Measurements from ENCODE around the gene PON3. TPM values are rescaled to one million over a fixed set of nuclear protein-coding genes. Genes with fewer than 3 reads are reported as not detected.

The PON3 gene
- total and polyA plus RNA-seq, 2 of the 13 experiments (the other 11 are each of a cell fraction or from before 2014, with no cell fraction given) = 23.6 to 37.8 TPM

DNA sequence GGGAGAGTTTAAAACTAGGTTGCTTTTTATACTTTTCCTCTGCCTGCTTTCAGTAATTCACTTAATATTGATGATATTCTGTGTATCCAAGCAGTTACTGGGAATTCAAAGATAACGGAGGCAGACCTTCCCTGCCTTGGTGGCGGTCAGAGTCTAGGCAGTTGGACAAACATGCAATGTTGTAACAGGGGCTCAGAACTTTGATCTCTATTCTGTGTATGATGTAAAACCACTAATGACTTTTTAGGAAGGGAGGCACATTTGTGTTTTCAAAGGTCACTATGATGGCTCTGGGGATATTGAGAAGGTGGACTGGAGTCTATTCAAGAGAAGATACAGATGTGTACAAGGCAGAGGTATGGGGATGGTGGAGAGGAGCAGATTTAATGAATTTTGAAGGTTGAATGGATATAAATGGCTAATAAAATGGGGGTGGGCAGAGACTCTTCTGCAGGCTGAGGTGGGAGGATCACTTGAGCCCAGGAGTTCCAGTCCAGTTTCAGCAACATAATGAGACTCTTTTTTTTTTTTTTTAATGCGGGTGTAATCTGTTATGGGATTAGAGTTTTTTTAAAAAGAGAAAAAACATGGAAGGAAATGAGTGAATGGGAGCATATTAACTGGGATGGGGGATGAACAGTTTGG lies 44.3 kb upstream of the PON3 start (continued):
- TF ChIP-seq, protein P1, sequence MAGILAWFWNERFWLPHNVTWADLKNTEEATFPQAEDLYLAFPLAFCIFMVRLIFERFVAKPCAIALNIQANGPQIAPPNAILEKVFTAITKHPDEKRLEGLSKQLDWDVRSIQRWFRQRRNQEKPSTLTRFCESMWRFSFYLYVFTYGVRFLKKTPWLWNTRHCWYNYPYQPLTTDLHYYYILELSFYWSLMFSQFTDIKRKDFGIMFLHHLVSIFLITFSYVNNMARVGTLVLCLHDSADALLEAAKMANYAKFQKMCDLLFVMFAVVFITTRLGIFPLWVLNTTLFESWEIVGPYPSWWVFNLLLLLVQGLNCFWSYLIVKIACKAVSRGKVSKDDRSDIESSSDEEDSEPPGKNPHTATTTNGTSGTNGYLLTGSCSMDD (CRISPR knock-in tag; IDR thresholded peaks at IDR 0.05) = no peak
- TF ChIP-seq NFE2 (CRISPR knock-in tag; IDR thresholded peaks at IDR 0.05) (no peak), ETV5 (CRISPR knock-in tag; IDR thresholded peaks at IDR 0.05; ENCODE audit: borderline replicate concordance) (peak; percentile 77; the same call in 1 of the 2 replicates), PITX1 (CRISPR knock-in tag; IDR thresholded peaks at IDR 0.05) (peak; percentile 87), ZNF207 (IDR thresholded peaks at IDR 0.05; ENCODE audit: borderline replicate concordance) (no peak), ZBTB43 (CRISPR knock-in tag; conservative IDR thresholded peaks at IDR 0.05) (peak; percentile 73; the same call in 1 of the 2 replicates), TRIM24 (CRISPR knock-in tag; IDR thresholded peaks at IDR 0.05) (peak; percentile 49; the same call in 1 of the 2 replicates), SALL1 (CRISPR knock-in tag; IDR thresholded peaks at IDR 0.05) (peak; percentile 95; the same call in 1 of the 2 replicates), MAZ (IDR thresholded peaks at IDR 0.05; ENCODE audit: borderline replicate concordance, low read depth, low read length) (no peak), MAZ (CRISPR knock-in tag; IDR thresholded peaks at IDR 0.05; ENCODE audit: low read depth) (0 out of 2 replicates have a peak, but pooled peaks have one; percentile 32), HDAC6 (IDR thresholded peaks at IDR 0.05; ENCODE audit: low read depth, low read length) (no peak), KDM1A (CRISPR knock-in tag; IDR thresholded peaks at IDR 0.05) (no peak), ZSCAN12 (CRISPR knock-in tag; IDR thresholded peaks at IDR 0.05) (no peak), ZBTB44 (CRISPR knock-in tag; IDR thresholded peaks at IDR 0.05) (no peak), ZFP82 (CRISPR knock-in tag; IDR thresholded peaks at IDR 0.05; ENCODE audit: borderline replicate concordance) (no peak), SIX1 (CRISPR knock-in tag; IDR thresholded peaks at IDR 0.05; ENCODE audit: borderline replicate concordance) (peak; percentile 71; the same call in 1 of the 2 replicates), CREM (IDR thresholded peaks at IDR 0.05) (peak; percentile 91), CREM (CRISPR knock-in tag; IDR thresholded peaks at IDR 0.05) (no peak), ZNF160 (CRISPR knock-in tag; IDR thresholded peaks at IDR 0.05) (no peak)
- TF ChIP-seq, protein P2, sequence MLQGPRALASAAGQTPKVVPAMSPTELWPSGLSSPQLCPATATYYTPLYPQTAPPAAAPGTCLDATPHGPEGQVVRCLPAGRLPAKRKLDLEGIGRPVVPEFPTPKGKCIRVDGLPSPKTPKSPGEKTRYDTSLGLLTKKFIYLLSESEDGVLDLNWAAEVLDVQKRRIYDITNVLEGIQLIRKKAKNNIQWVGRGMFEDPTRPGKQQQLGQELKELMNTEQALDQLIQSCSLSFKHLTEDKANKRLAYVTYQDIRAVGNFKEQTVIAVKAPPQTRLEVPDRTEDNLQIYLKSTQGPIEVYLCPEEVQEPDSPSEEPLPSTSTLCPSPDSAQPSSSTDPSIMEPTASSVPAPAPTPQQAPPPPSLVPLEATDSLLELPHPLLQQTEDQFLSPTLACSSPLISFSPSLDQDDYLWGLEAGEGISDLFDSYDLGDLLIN (CRISPR knock-in tag; IDR thresholded peaks at IDR 0.05; ENCODE audit: borderline replicate concordance) = no peak
- TF ChIP-seq, protein P3, sequence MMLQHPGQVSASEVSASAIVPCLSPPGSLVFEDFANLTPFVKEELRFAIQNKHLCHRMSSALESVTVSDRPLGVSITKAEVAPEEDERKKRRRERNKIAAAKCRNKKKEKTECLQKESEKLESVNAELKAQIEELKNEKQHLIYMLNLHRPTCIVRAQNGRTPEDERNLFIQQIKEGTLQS (CRISPR knock-in tag; IDR thresholded peaks at IDR 0.05) = peak; percentile 72; the same call in 1 of the 2 replicates
- TF ChIP-seq, protein P4, sequence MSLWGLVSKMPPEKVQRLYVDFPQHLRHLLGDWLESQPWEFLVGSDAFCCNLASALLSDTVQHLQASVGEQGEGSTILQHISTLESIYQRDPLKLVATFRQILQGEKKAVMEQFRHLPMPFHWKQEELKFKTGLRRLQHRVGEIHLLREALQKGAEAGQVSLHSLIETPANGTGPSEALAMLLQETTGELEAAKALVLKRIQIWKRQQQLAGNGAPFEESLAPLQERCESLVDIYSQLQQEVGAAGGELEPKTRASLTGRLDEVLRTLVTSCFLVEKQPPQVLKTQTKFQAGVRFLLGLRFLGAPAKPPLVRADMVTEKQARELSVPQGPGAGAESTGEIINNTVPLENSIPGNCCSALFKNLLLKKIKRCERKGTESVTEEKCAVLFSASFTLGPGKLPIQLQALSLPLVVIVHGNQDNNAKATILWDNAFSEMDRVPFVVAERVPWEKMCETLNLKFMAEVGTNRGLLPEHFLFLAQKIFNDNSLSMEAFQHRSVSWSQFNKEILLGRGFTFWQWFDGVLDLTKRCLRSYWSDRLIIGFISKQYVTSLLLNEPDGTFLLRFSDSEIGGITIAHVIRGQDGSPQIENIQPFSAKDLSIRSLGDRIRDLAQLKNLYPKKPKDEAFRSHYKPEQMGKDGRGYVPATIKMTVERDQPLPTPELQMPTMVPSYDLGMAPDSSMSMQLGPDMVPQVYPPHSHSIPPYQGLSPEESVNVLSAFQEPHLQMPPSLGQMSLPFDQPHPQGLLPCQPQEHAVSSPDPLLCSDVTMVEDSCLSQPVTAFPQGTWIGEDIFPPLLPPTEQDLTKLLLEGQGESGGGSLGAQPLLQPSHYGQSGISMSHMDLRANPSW (CRISPR knock-in tag; IDR thresholded peaks at IDR 0.05; ENCODE audit: borderline replicate concordance) = no peak; the same call in 1 of the 2 replicates

All from HepG2 (cell line).